HL-60 (cell line): ENCODE results near the gene TMEM59.

Experiments
- DNase-seq, 2 experiments: peaks; one replicate each; pipeline ENCODE4 v3.0.0-alpha.2; 2010 to 2020; ENCODE audit warnings: low read depth in 1 of 2, low spot score in 1 of 2
- H3K27ac ChIP-seq: fragments of 250-450 bp; sonication (Bioruptor Pico); replicated peaks from 2 replicates; pipeline ENCODE4 v1.5.1; 2020; ENCODE audit warnings: mild to moderate bottlenecking, moderate library complexity
- H3K27me3 ChIP-seq: fragments of 250-450 bp; sonication (Bioruptor Pico); 2 replicates; pipeline ENCODE4 v1.5.1; 2021; ENCODE audit warnings: mild to moderate bottlenecking, moderate library complexity; ENCODE audit not compliant: insufficient read depth, poor library complexity, severe bottlenecking
- H3K4me3 ChIP-seq: replicated peaks from 2 replicates; pipeline ENCODE4 v1.5.1; 2011; ENCODE audit warnings: mild to moderate bottlenecking, control low read depth, low read length; ENCODE audit not compliant: insufficient read depth
- GABPA ChIP-seq: IDR thresholded peaks from 2 replicates; pipeline ENCODE4 v1.6.1; 2012; ENCODE audit warnings: low read depth
- POLR2AphosphoS5 ChIP-seq: IDR thresholded peaks from 2 replicates; pipeline ENCODE4 v1.6.1; 2012; ENCODE audit warnings: low read depth
- SPI1 ChIP-seq: IDR thresholded peaks from 2 replicates; pipeline ENCODE4 v1.6.1; 2012; ENCODE audit warnings: low read depth, mild to moderate bottlenecking, borderline replicate concordance
- TF ChIP-seq, protein P1 (sequence below): IDR thresholded peaks from one replicate; pipeline ENCODE4 v1.5.1; 2011; ENCODE audit warnings: low read length, control low read depth, inconsistent platforms; ENCODE audit not compliant: insufficient read depth
- TF ChIP-seq, protein P2 (sequence below): IDR thresholded peaks from 2 replicates; pipeline ENCODE4 v1.6.1; 2012; ENCODE audit warnings: low read depth; ENCODE audit not compliant: insufficient replicate concordance

Gene TMEM59

DNA sequence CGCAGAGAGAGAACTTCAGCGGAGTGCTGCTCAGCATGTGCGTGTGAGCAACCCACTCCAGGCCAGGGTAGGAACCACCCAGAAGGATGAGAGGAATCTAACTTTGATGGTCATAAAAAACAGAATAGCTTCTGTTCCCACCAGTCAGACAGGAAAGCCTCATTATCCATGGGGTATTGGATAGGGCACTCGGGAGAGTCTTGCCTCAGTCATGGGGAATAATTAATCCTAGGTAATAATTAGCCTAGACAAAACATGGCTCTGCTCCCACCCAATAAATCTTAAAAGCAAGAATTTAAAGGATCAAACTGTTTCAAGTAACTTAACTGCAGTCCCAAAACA, 70.3 kb downstream of the TMEM59 start:
- Histone ChIP-seq H3K4me3 (peak overlapping the region; percentile 33), H3K27ac (peak overlapping the region; percentile 58; the same call in 1 of the 2 replicates)

DNA sequence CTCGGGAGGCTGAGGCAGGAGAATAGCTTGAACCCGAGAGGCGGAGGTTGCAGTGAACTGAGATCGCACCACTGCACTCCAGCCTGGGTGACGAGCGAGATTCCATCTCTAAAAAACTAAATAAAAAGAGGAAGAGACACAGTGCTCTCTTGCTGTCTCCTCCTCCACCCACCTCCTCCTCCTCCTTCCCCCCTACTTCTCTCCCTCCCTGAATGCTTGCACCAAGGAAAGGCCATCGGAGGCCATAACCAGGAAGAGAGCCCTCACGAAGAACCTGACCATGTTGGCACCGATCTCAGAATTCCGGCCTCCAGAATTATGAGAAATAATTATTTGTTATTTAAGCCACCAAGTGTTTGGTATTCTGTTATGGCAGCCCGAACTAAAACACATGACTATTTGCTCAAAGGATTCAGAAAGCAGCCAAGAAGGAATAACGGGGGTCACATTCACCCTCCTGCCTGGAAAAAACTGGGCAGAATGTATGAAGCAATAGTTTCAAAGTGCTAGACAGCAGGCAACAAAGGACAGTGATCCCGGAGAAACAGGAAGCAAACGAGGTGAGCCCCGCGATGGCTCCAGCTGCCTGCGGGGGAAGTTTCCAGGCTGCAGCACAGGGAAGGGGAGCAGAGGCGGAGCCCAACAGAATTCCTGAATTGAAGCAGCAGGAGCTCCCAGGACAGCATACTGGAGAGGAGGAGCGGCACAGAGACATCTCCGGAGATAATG, 70.8 kb downstream of the TMEM59 start:
- Histone ChIP-seq H3K27ac (peak overlapping the region; percentile 58), H3K4me3 (peak overlapping the region; percentile 33)
- DNase-seq: peak; percentile 13 to 71

More for the DNA sequence above, 70.3 kb downstream of the TMEM59 start:
- no peaks in the 10 kb centered on the region for H3K27me3 ChIP-seq
- TF ChIP-seq SPI1: no peak
- no peak for DNase-seq

DNA sequence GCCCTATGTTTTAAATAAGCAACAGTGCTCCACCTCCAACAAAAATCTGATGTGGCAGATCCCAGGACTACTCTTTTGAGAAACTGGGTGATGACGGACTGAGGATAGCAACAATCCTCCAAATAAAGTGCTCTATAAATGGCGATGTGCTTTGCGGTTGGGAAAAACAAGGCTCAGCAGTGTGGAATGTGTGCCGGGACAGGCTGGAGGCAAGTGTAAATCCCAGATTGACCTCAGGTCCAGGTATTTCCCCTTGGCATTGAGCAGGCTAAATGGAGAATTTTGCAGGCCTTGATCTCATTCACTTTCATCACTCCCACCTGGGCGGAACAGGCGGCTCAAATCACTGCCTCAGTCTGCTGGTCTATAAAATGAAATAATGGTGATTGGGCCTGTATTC, 71.8 kb downstream of the TMEM59 start:
- TF ChIP-seq, protein P1, sequence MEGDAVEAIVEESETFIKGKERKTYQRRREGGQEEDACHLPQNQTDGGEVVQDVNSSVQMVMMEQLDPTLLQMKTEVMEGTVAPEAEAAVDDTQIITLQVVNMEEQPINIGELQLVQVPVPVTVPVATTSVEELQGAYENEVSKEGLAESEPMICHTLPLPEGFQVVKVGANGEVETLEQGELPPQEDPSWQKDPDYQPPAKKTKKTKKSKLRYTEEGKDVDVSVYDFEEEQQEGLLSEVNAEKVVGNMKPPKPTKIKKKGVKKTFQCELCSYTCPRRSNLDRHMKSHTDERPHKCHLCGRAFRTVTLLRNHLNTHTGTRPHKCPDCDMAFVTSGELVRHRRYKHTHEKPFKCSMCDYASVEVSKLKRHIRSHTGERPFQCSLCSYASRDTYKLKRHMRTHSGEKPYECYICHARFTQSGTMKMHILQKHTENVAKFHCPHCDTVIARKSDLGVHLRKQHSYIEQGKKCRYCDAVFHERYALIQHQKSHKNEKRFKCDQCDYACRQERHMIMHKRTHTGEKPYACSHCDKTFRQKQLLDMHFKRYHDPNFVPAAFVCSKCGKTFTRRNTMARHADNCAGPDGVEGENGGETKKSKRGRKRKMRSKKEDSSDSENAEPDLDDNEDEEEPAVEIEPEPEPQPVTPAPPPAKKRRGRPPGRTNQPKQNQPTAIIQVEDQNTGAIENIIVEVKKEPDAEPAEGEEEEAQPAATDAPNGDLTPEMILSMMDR: no peak
- TF ChIP-seq SPI1 (no peak), POLR2AphosphoS5 (no peak), GABPA (no peak)
- TF ChIP-seq, protein P2, sequence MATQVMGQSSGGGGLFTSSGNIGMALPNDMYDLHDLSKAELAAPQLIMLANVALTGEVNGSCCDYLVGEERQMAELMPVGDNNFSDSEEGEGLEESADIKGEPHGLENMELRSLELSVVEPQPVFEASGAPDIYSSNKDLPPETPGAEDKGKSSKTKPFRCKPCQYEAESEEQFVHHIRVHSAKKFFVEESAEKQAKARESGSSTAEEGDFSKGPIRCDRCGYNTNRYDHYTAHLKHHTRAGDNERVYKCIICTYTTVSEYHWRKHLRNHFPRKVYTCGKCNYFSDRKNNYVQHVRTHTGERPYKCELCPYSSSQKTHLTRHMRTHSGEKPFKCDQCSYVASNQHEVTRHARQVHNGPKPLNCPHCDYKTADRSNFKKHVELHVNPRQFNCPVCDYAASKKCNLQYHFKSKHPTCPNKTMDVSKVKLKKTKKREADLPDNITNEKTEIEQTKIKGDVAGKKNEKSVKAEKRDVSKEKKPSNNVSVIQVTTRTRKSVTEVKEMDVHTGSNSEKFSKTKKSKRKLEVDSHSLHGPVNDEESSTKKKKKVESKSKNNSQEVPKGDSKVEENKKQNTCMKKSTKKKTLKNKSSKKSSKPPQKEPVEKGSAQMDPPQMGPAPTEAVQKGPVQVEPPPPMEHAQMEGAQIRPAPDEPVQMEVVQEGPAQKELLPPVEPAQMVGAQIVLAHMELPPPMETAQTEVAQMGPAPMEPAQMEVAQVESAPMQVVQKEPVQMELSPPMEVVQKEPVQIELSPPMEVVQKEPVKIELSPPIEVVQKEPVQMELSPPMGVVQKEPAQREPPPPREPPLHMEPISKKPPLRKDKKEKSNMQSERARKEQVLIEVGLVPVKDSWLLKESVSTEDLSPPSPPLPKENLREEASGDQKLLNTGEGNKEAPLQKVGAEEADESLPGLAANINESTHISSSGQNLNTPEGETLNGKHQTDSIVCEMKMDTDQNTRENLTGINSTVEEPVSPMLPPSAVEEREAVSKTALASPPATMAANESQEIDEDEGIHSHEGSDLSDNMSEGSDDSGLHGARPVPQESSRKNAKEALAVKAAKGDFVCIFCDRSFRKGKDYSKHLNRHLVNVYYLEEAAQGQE: no peak
- H3K27ac ChIP-seq: no peak overlapping the region
- no peak overlapping the region for H3K4me3 ChIP-seq
- H3K27me3 ChIP-seq: no peaks in the 10 kb centered on the region
- DNase-seq: no peak

More for the DNA sequence above, 70.8 kb downstream of the TMEM59 start:
- H3K27me3 ChIP-seq: no peaks in the 10 kb centered on the region
- TF ChIP-seq POLR2AphosphoS5: 0 out of 2 replicates have a peak, but pooled peaks have one; percentile 17
- TF ChIP-seq, protein P1: no peak
- peak; percentile 94 for TF ChIP-seq SPI1
- TF ChIP-seq GABPA: 0 out of 2 replicates have a peak, but pooled peaks have one; percentile 36
- TF ChIP-seq, protein P2: peak; percentile 15

DNA sequence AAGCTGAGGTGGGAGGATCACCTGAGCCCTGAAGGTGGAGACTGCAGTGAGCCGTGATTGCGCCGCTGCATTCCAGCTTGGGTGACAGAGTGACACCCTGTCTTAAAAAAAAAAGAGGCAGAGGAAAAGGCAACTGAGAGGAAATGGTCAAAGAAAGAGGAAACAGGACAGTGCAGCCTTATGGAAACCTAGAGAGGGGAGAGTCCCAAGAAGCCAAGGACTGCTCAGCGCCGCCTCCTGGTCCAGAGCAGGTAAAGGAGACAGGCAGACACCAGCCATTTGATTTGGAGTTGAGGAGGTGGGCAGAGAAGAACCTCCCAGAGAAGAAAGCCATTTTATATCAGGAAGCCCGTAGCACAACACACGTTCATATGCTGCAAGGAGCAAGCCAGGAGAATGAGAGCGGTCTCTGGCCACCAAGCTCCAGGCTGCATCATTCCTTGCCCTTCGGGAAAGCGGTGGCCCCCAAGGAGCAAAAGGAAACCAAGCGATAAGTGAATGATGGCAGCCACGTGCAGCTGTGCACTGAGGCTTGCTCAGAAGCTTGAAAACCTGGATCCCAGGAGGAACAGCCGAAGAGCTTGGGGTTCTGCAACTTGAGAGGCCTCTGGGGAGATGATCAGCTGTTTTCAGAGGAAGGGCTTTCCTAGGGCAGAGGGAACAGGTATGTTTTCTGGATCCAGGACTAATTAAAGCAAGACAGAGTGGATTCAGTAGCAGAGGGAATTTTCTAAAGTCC, 73.1 kb downstream of the TMEM59 start:
- TF ChIP-seq SPI1: peak; percentile 46; the same call in 1 of the 2 replicates
- TF ChIP-seq, protein P1: no peak
- TF ChIP-seq POLR2AphosphoS5: no peak
- TF ChIP-seq, protein P2: no peak
- TF ChIP-seq GABPA: no peak
- H3K27ac ChIP-seq: no peak overlapping the region
- no peaks in the 10 kb centered on the region for H3K27me3 ChIP-seq
- H3K4me3 ChIP-seq: no peak overlapping the region
- no peak for DNase-seq
